NCI-H1048 (cell line): ENCODE measurements around the gene GLT8D2.

Source experiments
- DNase-seq: peaks from one replicate; lab custom pipeline; 2025; lab: John Stamatoyannopoulos, UW

Gene GLT8D2

GRCh38 chr12:103948746-103949406 is 101.1 kb downstream of the GLT8D2 start:
- DNase-seq = no peak

DNA sequence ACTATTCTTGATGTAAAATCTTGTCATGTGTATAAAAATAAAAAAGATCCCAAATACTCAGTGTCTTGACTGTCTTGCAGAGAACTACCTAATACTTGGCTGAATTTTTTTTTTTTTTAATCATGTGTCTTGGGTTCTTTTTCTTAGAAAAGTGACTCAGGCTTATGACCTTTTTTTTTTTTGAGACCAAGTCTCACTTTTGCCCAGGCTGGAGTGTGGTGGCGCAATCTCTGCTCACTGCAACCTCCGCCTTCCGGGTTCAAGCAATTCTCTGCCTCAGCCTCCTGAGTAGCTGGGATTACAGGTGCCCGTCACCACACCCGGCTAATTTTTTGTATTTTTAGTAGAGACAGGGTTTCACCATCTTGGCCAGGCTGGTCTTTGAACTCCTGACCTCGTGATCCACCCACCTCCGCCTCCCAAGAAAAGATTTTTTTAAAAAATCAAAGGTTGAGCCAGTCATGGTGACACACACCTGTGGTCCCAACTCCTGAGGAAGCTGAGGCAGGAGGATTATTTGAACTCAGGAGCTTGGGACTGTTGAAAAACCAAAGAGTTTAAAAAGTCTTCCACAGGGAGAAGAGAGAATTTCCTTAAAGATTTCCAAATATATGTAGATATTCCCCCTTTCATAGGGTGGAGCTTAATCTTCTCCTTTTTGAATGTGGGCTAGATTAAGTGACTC is 102.0 kb downstream of the GLT8D2 start:
- DNase-seq = no peak

DNA sequence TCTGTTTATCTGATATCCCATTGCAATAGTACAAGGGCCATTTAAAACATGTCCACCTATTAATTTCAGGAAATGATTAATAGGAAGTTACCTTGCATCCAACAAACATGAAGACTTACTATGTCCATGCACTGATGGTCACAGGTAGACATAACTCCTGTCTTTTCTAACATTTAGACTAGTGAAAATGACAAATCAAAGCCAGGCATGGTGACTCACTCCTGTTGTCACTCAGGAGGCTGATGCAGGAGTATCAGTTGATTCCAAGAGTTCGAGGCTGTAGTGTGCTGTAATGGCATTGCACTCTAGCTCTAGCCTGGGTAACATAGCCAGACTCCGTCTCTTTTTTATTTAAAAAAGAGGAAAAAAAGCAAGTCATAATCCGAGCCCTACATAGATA is 105.0 kb downstream of the GLT8D2 start:
- no peak for DNase-seq
